ENCODE results near the gene PHF21A.
A peak's percentile ranks its signal among the peaks of the same experiment; 100 is the strongest.
"Not testable (repeated sequence)": the region's sequence is repeated elsewhere in the genome, so short reads cannot be mapped to it uniquely, and the experiment has no call there.

The PHF21A gene

GRCh38 chr11:46118702-46119351 is 2.4 kb downstream of the PHF21A start:
- TF ChIP-seq NFRKB (IDR thresholded peaks at IDR 0.05) (no peak), ZNF384 (IDR thresholded peaks at IDR 0.05) (peak; percentile 6; the same call in 1 of the 2 replicates)
- POLR2A ChIA-PET, result interaction anchor here (1.0 to 1.2 kb wide), 2 partner anchors 15 to 119 kb away, joined by 3 to 5 read pairs; no protein-coding TSS in a partner anchor
- DNase-seq (ENCODE audit: extremely low spot score), result no peak
- CTCF ChIA-PET, result interaction anchor here (0.9 to 1.4 kb wide), 3 partner anchors 14 to 121 kb away, joined by 3 read pairs; no protein-coding TSS in a partner anchor

DNA sequence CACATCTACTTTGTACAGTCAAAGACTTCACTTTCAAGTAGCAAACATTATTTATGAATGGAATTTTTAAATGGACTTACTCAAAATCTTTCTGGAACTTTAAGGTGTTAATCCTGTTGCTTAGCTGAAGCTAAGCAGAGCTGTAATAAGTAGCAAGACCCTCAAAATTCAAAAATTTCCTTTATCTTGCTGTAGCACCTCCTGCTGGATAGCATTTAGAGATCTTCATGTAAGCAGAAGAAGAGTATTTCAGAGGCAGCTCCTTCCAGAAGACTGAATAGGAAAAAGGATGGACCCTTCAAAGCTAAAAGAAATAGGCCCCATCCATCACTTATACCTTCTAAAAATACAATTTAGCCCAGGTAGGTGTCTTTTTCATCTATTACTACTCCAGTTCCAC is 3.4 kb downstream of the PHF21A start:
- no peak for DNase-seq (ENCODE audit: extremely low spot score)
- CTCF ChIA-PET, result interaction anchor here (0.5 to 1.4 kb wide), 6 partner anchors 10 to 226 kb away, joined by 3 to 5 read pairs (median 3); no protein-coding TSS in a partner anchor
- TF ChIP-seq L3MBTL2 (conservative IDR thresholded peaks at IDR 0.05) (no peak), SUZ12 (IDR thresholded peaks at IDR 0.05) (no peak), BHLHE40 (IDR thresholded peaks at IDR 0.05; ENCODE audit: borderline replicate concordance) (no peak), ZNF384 (IDR thresholded peaks at IDR 0.05) (no peak), FOXA1 (IDR thresholded peaks at IDR 0.05) (no peak)
- POLR2A ChIA-PET, result interaction anchor here (0.9 to 1.5 kb wide), 3 partner anchors 120 to 125 kb away, joined by 3 to 5 read pairs (median 4); no protein-coding TSS in a partner anchor

- ChIA-PET POLR2A (interaction anchor here (1.5 kb wide), 1 partner anchor 122 kb away, joined by 4 read pairs; no protein-coding TSS in a partner anchor), CTCF (interaction anchor here (1.2 kb wide), 1 partner anchor 11 kb away, joined by 3 read pairs; no protein-coding TSS in a partner anchor)
- DNase-seq (ENCODE audit: extremely low spot score), result not testable (repeated sequence)
Observed at GRCh38 chr11:46116712-46117037, 4.6 kb downstream of the PHF21A start.

- DNase-seq (ENCODE audit: extremely low spot score), result no peak
- ChIA-PET POLR2A (no interaction called here), CTCF (no interaction called here)
- TF ChIP-seq FOXM1 (IDR thresholded peaks at IDR 0.05; ENCODE audit: borderline replicate concordance) (no peak), BHLHE40 (IDR thresholded peaks at IDR 0.05; ENCODE audit: borderline replicate concordance) (no peak), SUZ12 (IDR thresholded peaks at IDR 0.05) (no peak), FOXA1 (IDR thresholded peaks at IDR 0.05) (no peak), ZNF384 (IDR thresholded peaks at IDR 0.05) (no peak), ELF4 (IDR thresholded peaks at IDR 0.05) (no peak)
Observed at GRCh38 chr11:46116007-46116711, 5.1 kb downstream of the PHF21A start.

GRCh38 chr11:46114961-46115360 is 6.3 kb downstream of the PHF21A start:
- DNase-seq (ENCODE audit: extremely low spot score), result no peak
- no peak for TF ChIP-seq SP1 (IDR thresholded peaks at IDR 0.05)
- no peak for TF ChIP-seq ELF4 (IDR thresholded peaks at IDR 0.05)
- TF ChIP-seq PKNOX1 (IDR thresholded peaks at IDR 0.05), result no peak
- no peak for TF ChIP-seq FOXM1 (IDR thresholded peaks at IDR 0.05; ENCODE audit: borderline replicate concordance)
- no peak for TF ChIP-seq ARNT (IDR thresholded peaks at IDR 0.05)
- no peak for TF ChIP-seq L3MBTL2 (conservative IDR thresholded peaks at IDR 0.05)
- TF ChIP-seq FOXK2 (IDR thresholded peaks at IDR 0.05), result no peak
- CTCF ChIA-PET, result no interaction called here
- POLR2A ChIA-PET, result interaction anchor here (0.7 kb wide), 1 partner anchor 14 kb away, joined by 3 read pairs; no protein-coding TSS in a partner anchor

DNA sequence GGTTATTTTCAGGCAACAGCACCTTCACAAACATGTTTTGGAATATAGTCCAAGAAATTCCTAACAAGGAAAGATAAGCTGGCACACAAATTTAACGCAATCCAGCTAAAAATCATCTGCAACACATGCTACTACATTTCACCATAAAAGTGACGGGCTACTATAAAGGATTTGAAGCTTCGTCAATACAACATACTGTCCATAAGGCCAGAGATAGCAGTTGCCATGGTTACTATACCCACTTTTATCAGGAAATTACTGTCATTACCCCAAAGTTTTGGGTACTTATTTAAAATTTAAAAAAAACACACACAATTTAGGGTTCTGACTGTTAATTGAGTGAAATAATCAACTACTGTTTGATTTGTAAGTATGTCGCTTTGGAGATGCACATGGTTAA is 6.9 kb downstream of the PHF21A start:
- POLR2A ChIA-PET, result interaction anchor here (1.0 kb wide), 2 partner anchors 9 to 126 kb away, joined by 3 to 5 read pairs; no protein-coding TSS in a partner anchor

GRCh38 chr11:46112961-46113607 is 8.2 kb downstream of the PHF21A start:
- ChIA-PET POLR2A (interaction anchor here (0.5 kb wide), 1 partner anchor 125 kb away, joined by 3 read pairs; no protein-coding TSS in a partner anchor), CTCF (interaction anchor here (0.6 to 0.8 kb wide), 2 partner anchors 148 to 184 kb away, joined by 3 to 4 read pairs; no protein-coding TSS in a partner anchor)
- TF ChIP-seq L3MBTL2 (conservative IDR thresholded peaks at IDR 0.05), result no peak
- peak; percentile 70; the same call in 1 of the 2 replicates for TF ChIP-seq SUZ12 (IDR thresholded peaks at IDR 0.05)
- TF ChIP-seq FOXA1 (IDR thresholded peaks at IDR 0.05), result no peak
- peak; percentile 60 for TF ChIP-seq ELF4 (IDR thresholded peaks at IDR 0.05)
- TF ChIP-seq ARNT (IDR thresholded peaks at IDR 0.05), result no peak
- no peak for TF ChIP-seq SP1 (IDR thresholded peaks at IDR 0.05)
- no peak for TF ChIP-seq PKNOX1 (IDR thresholded peaks at IDR 0.05)
- no peak for TF ChIP-seq ZNF384 (IDR thresholded peaks at IDR 0.05)
- no peak for TF ChIP-seq NFRKB (IDR thresholded peaks at IDR 0.05)
- DNase-seq (ENCODE audit: extremely low spot score), result peak; percentile 61

More for the DNA sequence above, 6.9 kb downstream of the PHF21A start:
- CTCF ChIA-PET, result interaction anchor here (0.8 to 1.1 kb wide), 3 partner anchors 108 to 242 kb away, joined by 3 to 4 read pairs (median 3); no protein-coding TSS in a partner anchor
- no peak for DNase-seq (ENCODE audit: extremely low spot score)
- TF ChIP-seq CTBP1 (IDR thresholded peaks at IDR 0.05; ENCODE audit: borderline replicate concordance), result no peak
- TF ChIP-seq TARDBP (IDR thresholded peaks at IDR 0.05), result no peak
- TF ChIP-seq BHLHE40 (IDR thresholded peaks at IDR 0.05; ENCODE audit: borderline replicate concordance), result no peak
- no peak for TF ChIP-seq HDGF (IDR thresholded peaks at IDR 0.05; ENCODE audit: borderline replicate concordance)
- no peak for TF ChIP-seq FOXA1 (IDR thresholded peaks at IDR 0.05)
- no peak for TF ChIP-seq ARNT (IDR thresholded peaks at IDR 0.05)
- no peak for TF ChIP-seq NFRKB (IDR thresholded peaks at IDR 0.05)
- no peak for TF ChIP-seq SUZ12 (IDR thresholded peaks at IDR 0.05)
- TF ChIP-seq ELF4 (IDR thresholded peaks at IDR 0.05), result no peak
- TF ChIP-seq L3MBTL2 (conservative IDR thresholded peaks at IDR 0.05), result no peak
- no peak for TF ChIP-seq LEF1 (IDR thresholded peaks at IDR 0.05; ENCODE audit: borderline replicate concordance)
- TF ChIP-seq FOXK2 (IDR thresholded peaks at IDR 0.05), result no peak
- TF ChIP-seq SP1 (IDR thresholded peaks at IDR 0.05), result no peak
- no peak for TF ChIP-seq ZNF384 (IDR thresholded peaks at IDR 0.05)
- TF ChIP-seq FOXM1 (IDR thresholded peaks at IDR 0.05; ENCODE audit: borderline replicate concordance), result no peak
